Keratinocyte (primary cell): ENCODE data around the gene OSMR. TPM values are rescaled to one million over a fixed set of nuclear protein-coding genes. Genes with fewer than 3 reads are reported as not detected.

Experiments used
- DNase-seq: peaks from one replicate; pipeline ENCODE4 v3.0.0-alpha.2; 2011; ENCODE audit warnings: low read depth, missing footprints, low spot score
- FAIRE-seq: peaks from 2 replicates; lab custom pipeline; 2011; peaks lifted over from hg19 to GRCh38; lab: Jason Lieb, UNC
- H2AFZ ChIP-seq: 2 replicates; pipeline ENCODE4 v1.6.0; 2012; ENCODE audit warnings: low read length, control low read depth, inconsistent platforms; ENCODE audit not compliant: control insufficient read depth
- H3K27ac ChIP-seq: 2 replicates; pipeline ENCODE4 v1.5.1; 2011; ENCODE audit warnings: low read length; ENCODE audit not compliant: control insufficient read depth, insufficient read depth
- H3K27me3 ChIP-seq: 3 replicates; pipeline ENCODE4 v1.6.0; 2011; ENCODE audit warnings: low read length; ENCODE audit not compliant: control insufficient read depth, insufficient read depth; ENCODE audit errors: extremely low read depth
- H3K36me3 ChIP-seq, 2 experiments: 2 replicates in 1 of 2; 3 replicates in 1 of 2; pipeline ENCODE4 v1.5.1; 2011; ENCODE audit warnings: low read length in 2 of 2, mild to moderate bottlenecking in 1 of 2; ENCODE audit not compliant: control insufficient read depth in 2 of 2, insufficient read depth in 2 of 2; ENCODE audit errors: extremely low read depth in 1 of 2
- H3K4me1 ChIP-seq: 3 replicates; pipeline ENCODE4 v1.5.1; 2011; ENCODE audit warnings: low read length; ENCODE audit not compliant: control insufficient read depth, insufficient read depth; ENCODE audit errors: extremely low read depth
- H3K4me2 ChIP-seq: 3 replicates; pipeline ENCODE4 v1.6.0; 2011; ENCODE audit warnings: low read depth, low read length; ENCODE audit not compliant: control insufficient read depth, insufficient read depth; ENCODE audit errors: extremely low read depth
- H3K4me3 ChIP-seq, 3 experiments: fragments of 200-600 bp in 1 of 3; sonication (generic) in 1 of 3; 2 replicates in 2 of 3; 3 replicates in 1 of 3; pipeline ENCODE4 v1.5.1; 2011 to 2016; ENCODE audit warnings: low read length in 3 of 3, mild to moderate bottlenecking in 3 of 3, control low read depth in 2 of 3, inconsistent platforms in 1 of 3, low read depth in 1 of 3, mixed read lengths in 1 of 3, mixed run types in 1 of 3, moderate library complexity in 1 of 3; ENCODE audit not compliant: control insufficient read depth in 2 of 3, insufficient read depth in 2 of 3; ENCODE audit errors: extremely low read depth in 1 of 3
- H3K79me2 ChIP-seq: 2 replicates; pipeline ENCODE4 v1.6.0; 2012; ENCODE audit warnings: low read length; ENCODE audit not compliant: control insufficient read depth, insufficient read depth
- H3K9ac ChIP-seq: 3 replicates; pipeline ENCODE4 v1.6.0; 2011; ENCODE audit warnings: low read length; ENCODE audit not compliant: control insufficient read depth, insufficient read depth; ENCODE audit errors: extremely low read depth
- H3K9me1 ChIP-seq: 3 replicates; pipeline ENCODE4 v1.6.0; 2011; ENCODE audit warnings: low read length; ENCODE audit not compliant: control insufficient read depth, insufficient read depth; ENCODE audit errors: extremely low read depth
- H3K9me3 ChIP-seq: 2 replicates; pipeline ENCODE4 v1.5.1; 2012; ENCODE audit warnings: low read depth, low read length; ENCODE audit not compliant: control insufficient read depth
- H4K20me1 ChIP-seq: 3 replicates; pipeline ENCODE4 v1.6.0; 2011; ENCODE audit warnings: low read length; ENCODE audit not compliant: control insufficient read depth, insufficient read depth; ENCODE audit errors: extremely low read depth
- EZH2 ChIP-seq: IDR thresholded peaks from one replicate; pipeline ENCODE4 v1.6.1; 2012; ENCODE audit warnings: inconsistent platforms, mild to moderate bottlenecking, low read length, moderate library complexity
- dilution Hi-C: fragments of 300-500 bp; cut with MboI; formaldehyde crosslinking; loops from one replicate; pipeline ENCODE4 v1.7.0; 2020; ENCODE audit warnings: low sequenced_read_pairs; ENCODE audit not compliant: extremely low pct_ligation_motif_present
- polyA plus RNA-seq, 5 experiments: library from polyadenylated mRNA; depleted of rRNA in 3 of 5; stranded (reverse) in 3 of 5; stranded (forward) in 1 of 5; unstranded in 1 of 5; fragments of >200 nt; gene quantifications; 1 replicate in 1 of 5; 2 replicates in 3 of 5; 3 replicates in 1 of 5; pipeline versions ENCODE4 v1.2.1 to v1.2.3, GENCODE V29; 2011 to 2012; ENCODE audit warnings: missing spikeins in 2 of 5, low read depth in 1 of 5, low replicate concordance in 1 of 5
- TF ChIP-seq, protein P1 (sequence below), 3 experiments: IDR thresholded peaks in 1 of 3; conservative IDR thresholded peaks in 1 of 3; optimal IDR thresholded peaks in 1 of 3; 2 replicates in 2 of 3; 3 replicates in 1 of 3; pipeline versions ENCODE3 to v1.5.1; 2011; ENCODE audit warnings: low read length in 3 of 3, mild to moderate bottlenecking in 3 of 3, moderate library complexity in 2 of 3, control low read depth in 1 of 3, inconsistent platforms in 1 of 3; ENCODE audit not compliant: insufficient read depth in 2 of 3; ENCODE audit errors: extremely low read depth in 1 of 3

The OSMR gene
- polyA plus RNA-seq, 1 donor (not counting 4 experiments of a cell fraction or from before 2014, with no cell fraction given): 43.8 TPM

- Histone ChIP-seq H2AFZ (no peak overlapping the region), H3K27ac (no peak overlapping the region), H3K27me3 (no peaks in the 10 kb centered on the region), H3K9me1 (no peaks in the 10 kb centered on the region), H3K79me2 (no peaks in the 10 kb centered on the region), H3K4me2 (no peak overlapping the region), H3K36me3 (peaks cover 16 to 25% of the 10 kb centered on the region in 2 experiments), H4K20me1 (no peaks in the 10 kb centered on the region), H3K9me3 (no peaks in the 10 kb centered on the region), H3K4me1 (no peaks in the 10 kb centered on the region), H3K4me3 (no peak overlapping the region), H3K9ac (no peak overlapping the region)
- no peak for FAIRE-seq
- no peak for DNase-seq
- dilution Hi-C loops: no loop called here
- TF ChIP-seq EZH2: no peak
- TF ChIP-seq, protein P1, sequence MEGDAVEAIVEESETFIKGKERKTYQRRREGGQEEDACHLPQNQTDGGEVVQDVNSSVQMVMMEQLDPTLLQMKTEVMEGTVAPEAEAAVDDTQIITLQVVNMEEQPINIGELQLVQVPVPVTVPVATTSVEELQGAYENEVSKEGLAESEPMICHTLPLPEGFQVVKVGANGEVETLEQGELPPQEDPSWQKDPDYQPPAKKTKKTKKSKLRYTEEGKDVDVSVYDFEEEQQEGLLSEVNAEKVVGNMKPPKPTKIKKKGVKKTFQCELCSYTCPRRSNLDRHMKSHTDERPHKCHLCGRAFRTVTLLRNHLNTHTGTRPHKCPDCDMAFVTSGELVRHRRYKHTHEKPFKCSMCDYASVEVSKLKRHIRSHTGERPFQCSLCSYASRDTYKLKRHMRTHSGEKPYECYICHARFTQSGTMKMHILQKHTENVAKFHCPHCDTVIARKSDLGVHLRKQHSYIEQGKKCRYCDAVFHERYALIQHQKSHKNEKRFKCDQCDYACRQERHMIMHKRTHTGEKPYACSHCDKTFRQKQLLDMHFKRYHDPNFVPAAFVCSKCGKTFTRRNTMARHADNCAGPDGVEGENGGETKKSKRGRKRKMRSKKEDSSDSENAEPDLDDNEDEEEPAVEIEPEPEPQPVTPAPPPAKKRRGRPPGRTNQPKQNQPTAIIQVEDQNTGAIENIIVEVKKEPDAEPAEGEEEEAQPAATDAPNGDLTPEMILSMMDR (optimal IDR thresholded peaks at IDR 0.05 in 1 of 3, IDR thresholded peaks at IDR 0.05 in 1 of 3, conservative IDR thresholded peaks at IDR 0.05 in 1 of 3; ENCODE audit: extremely low read depth in 1 of 3, insufficient read depth in 2 of 3, low read length in 3 of 3): no peak
These were observed 71.0 kb downstream of the OSMR start for GRCh38 chr5:38916802-38917201.

DNA sequence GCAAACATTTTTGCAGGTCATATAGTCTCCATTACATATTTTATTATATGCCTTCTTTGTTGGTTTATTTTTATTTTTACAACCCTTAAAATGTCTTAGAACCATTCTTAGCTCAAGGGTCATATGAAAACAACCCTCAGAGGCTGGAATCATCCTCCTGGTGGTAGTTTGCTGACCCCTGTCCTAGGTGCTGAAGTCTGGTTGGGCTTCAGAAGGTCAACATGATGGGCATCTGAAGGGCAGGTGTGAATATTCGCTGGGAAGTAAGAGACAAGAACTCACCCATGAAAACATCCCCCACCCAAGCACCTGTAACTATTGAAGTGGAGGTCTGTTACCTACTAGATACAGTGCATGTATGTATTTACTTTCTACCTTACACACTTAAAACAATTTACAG is 75.4 kb downstream of the OSMR start:
- H2AFZ ChIP-seq: no peak overlapping the region
- H3K9me1 ChIP-seq: no peaks in the 10 kb centered on the region
- FAIRE-seq: no peak
- no peaks in the 10 kb centered on the region for H3K27me3 ChIP-seq
- H3K27ac ChIP-seq: no peak overlapping the region
- H3K4me2 ChIP-seq: no peak overlapping the region
- H3K4me1 ChIP-seq: no peaks in the 10 kb centered on the region
- no peak for DNase-seq
- dilution Hi-C loops: no loop called here
- H3K9ac ChIP-seq: no peak overlapping the region
- no peak overlapping the region for H3K4me3 ChIP-seq
- H3K36me3 ChIP-seq: peaks cover 36% of the 10 kb centered on the region in 2 experiments
- H3K79me2 ChIP-seq: no peaks in the 10 kb centered on the region
- H4K20me1 ChIP-seq: no peaks in the 10 kb centered on the region
- H3K9me3 ChIP-seq: no peaks in the 10 kb centered on the region
- TF ChIP-seq, protein P1 (optimal IDR thresholded peaks at IDR 0.05 in 1 of 3, IDR thresholded peaks at IDR 0.05 in 1 of 3, conservative IDR thresholded peaks at IDR 0.05 in 1 of 3; ENCODE audit: extremely low read depth in 1 of 3, insufficient read depth in 2 of 3, low read length in 3 of 3): no peak
- TF ChIP-seq EZH2: no peak
